B cell (primary cell): ENCODE data around the gene KHDC4. TPM values are rescaled to one million over a fixed set of nuclear protein-coding genes. Genes with fewer than 3 reads are reported as not detected.

Experiments used
- ATAC-seq: fragments of 200-7000 bp; cut with Tn5 transposase; one replicate; pipeline ENCODE4 v1.10.0; 2021; ENCODE audit warnings: low read depth, mild to moderate bottlenecking, moderate number of reproducible peaks, moderate library complexity
- CTCF ChIA-PET: fragments of 350-600 bp; sonication (Branson Sonifier 250); formaldehyde crosslinking; loops from one replicate; lab custom pipeline; 2021; ENCODE audit warnings: antibody characterized with exemption, inconsistent platforms; lab: Charles Lee
- POLR2A ChIA-PET: fragments of 350-600 bp; sonication (Branson Sonifier 250); formaldehyde crosslinking; loops from one replicate; lab custom pipeline; 2021; ENCODE audit warnings: antibody characterized with exemption; lab: Charles Lee
- DNase-seq: peaks from one replicate; pipeline ENCODE4 v3.0.0; 2013
- H2AFZ ChIP-seq: 2 replicates; pipeline ENCODE4 v1.6.1; 2012; ENCODE audit warnings: mild to moderate bottlenecking, low read depth, low read length; ENCODE audit not compliant: insufficient read depth, poor library complexity, severe bottlenecking
- H3K27ac ChIP-seq, 2 donors: 1 replicate in 1 of 2; 2 replicates in 1 of 2; pipeline ENCODE4 v1.5.1; 2012 to 2013; ENCODE audit warnings: low read length in 2 of 2, mild to moderate bottlenecking in 2 of 2, moderate library complexity in 1 of 2
- H3K27me3 ChIP-seq, 4 experiments: fragments of 200-600 bp in 1 of 4; sonication (generic) in 1 of 4; replicated peaks in 1 of 4; 1 replicate in 2 of 4; 2 replicates in 2 of 4; pipeline versions ENCODE4 v1.6.1 to v1.7.0; 2013 to 2016; ENCODE audit warnings: low read length in 3 of 4, mild to moderate bottlenecking in 2 of 4, mixed read lengths in 1 of 4, moderate library complexity in 1 of 4; ENCODE audit not compliant: insufficient read depth in 4 of 4, control insufficient read depth in 3 of 4; ENCODE audit errors: control extremely low read depth in 1 of 4
- H3K36me3 ChIP-seq, 2 experiments: replicated peaks in 1 of 2; 1 replicate in 1 of 2; 2 replicates in 1 of 2; pipeline versions ENCODE4 v1.6.1 to v1.7.1; 2013; ENCODE audit warnings: low read length in 1 of 2; ENCODE audit not compliant: insufficient read depth in 2 of 2, control insufficient read depth in 1 of 2; ENCODE audit errors: control extremely low read depth in 1 of 2, extremely low read depth in 1 of 2
- H3K4me1 ChIP-seq, 2 donors: fragments of 200-600 bp in 1 of 2; sonication (generic) in 1 of 2; 1 replicate in 1 of 2; 2 replicates in 1 of 2; pipeline versions ENCODE4 v1.5.1 to v1.6.1; 2013 to 2017; ENCODE audit warnings: low read length in 2 of 2; ENCODE audit not compliant: control insufficient read depth in 2 of 2, insufficient read depth in 2 of 2
- H3K4me2 ChIP-seq: replicated peaks from 2 replicates; pipeline ENCODE3; 2012; ENCODE audit warnings: mild to moderate bottlenecking, low read depth, low read length; ENCODE audit not compliant: poor library complexity, severe bottlenecking
- H3K4me3 ChIP-seq, 5 experiments: fragments of 200-600 bp in 1 of 5; sonication (generic) in 1 of 5; 1 replicate in 3 of 5; 2 replicates in 2 of 5; pipeline versions ENCODE4 v1.5.1 to v1.7.0; 2011 to 2016; ENCODE audit warnings: low read length in 4 of 5, mild to moderate bottlenecking in 4 of 5, low read depth in 2 of 5, control low read depth in 1 of 5, moderate library complexity in 1 of 5; ENCODE audit not compliant: insufficient read depth in 1 of 5; ENCODE audit errors: control extremely low read depth in 1 of 5, extremely low read depth in 1 of 5
- H3K79me2 ChIP-seq: fragments of 200-600 bp; sonication (generic); one replicate; pipeline ENCODE4 v1.6.0; 2016; ENCODE audit warnings: low read length; ENCODE audit not compliant: control insufficient read depth, insufficient read depth
- H3K9ac ChIP-seq: fragments of 200-600 bp; sonication (generic); 2 replicates; pipeline ENCODE4 v1.6.1; 2017; ENCODE audit warnings: mild to moderate bottlenecking, low read length, moderate library complexity
- H3K9me3 ChIP-seq, 3 donors: one replicate each; pipeline versions ENCODE4 v1.6.1 to v1.7.1; 2013; ENCODE audit warnings: low read length in 2 of 3; ENCODE audit not compliant: control insufficient read depth in 2 of 3, insufficient read depth in 1 of 3; ENCODE audit errors: control extremely low read depth in 1 of 3
- H4K20me1 ChIP-seq: 2 replicates; pipeline ENCODE4 v1.6.0; 2012; ENCODE audit warnings: mild to moderate bottlenecking, low read length; ENCODE audit not compliant: insufficient read depth, control insufficient read depth, poor library complexity, severe bottlenecking
- H3K27ac Mint-ChIP-seq: one replicate; pipeline ENCODE4 v1.8.0; 2021; ENCODE audit warnings: mixed read lengths
- H3K27me3 Mint-ChIP-seq: one replicate; pipeline ENCODE4 v1.8.0; 2021; ENCODE audit warnings: mixed read lengths
- H3K4me1 Mint-ChIP-seq: one replicate; pipeline ENCODE4 v1.8.0; 2021; ENCODE audit warnings: mixed read lengths
- H3K4me3 Mint-ChIP-seq: one replicate; pipeline ENCODE4 v1.8.0; 2021; ENCODE audit warnings: mixed read lengths
- H3K9me3 Mint-ChIP-seq: one replicate; pipeline ENCODE4 v1.8.0; 2022; ENCODE audit warnings: mixed read lengths; ENCODE audit not compliant: insufficient read depth
- CTCF ChIP-seq: fragments of 200-600 bp; IDR thresholded peaks from one replicate; pipeline ENCODE4 v1.8.0; 2022; ENCODE audit warnings: antibody characterized with exemption, mild to moderate bottlenecking
- EZH2 ChIP-seq: IDR thresholded peaks from 2 replicates; pipeline ENCODE4 v1.6.1; 2012; ENCODE audit warnings: borderline replicate concordance, low read depth, mild to moderate bottlenecking, moderate library complexity, low read length; ENCODE audit not compliant: insufficient read depth, poor library complexity, severe bottlenecking
- WGBS: methylation state at CpG from one replicate; pipeline ENCODE4 v1.1.5; 2013; ENCODE audit warnings: missing lambda C conversion rate; ENCODE audit not compliant: insufficient coverage; 5-methylcytosine and 5-hydroxymethylcytosine counted together
- intact Hi-C: fragments of 100-400 bp; cut with micrococcal nuclease; formaldehyde crosslinking; loops from one replicate; pipeline ENCODE4 v1.10.0; 2022
- polyA plus RNA-seq: library from polyadenylated mRNA; depleted of rRNA; stranded (reverse); fragments of >200 nt; gene quantifications from 2 replicates; pipeline ENCODE4 v1.2.3, GENCODE V29; 2012
- total RNA-seq, 2 donors: library from RNA; stranded (reverse); fragments of 120-200 nt in 1 of 2; gene quantifications; 1 replicate in 1 of 2; 2 replicates in 1 of 2; pipeline versions ENCODE4 v1.2.3 to v1.2.4, GENCODE V29; 2013 to 2022

The KHDC4 gene
- total and polyA plus RNA-seq, 2 donors (not counting 1 experiment from before 2014, with no cell fraction given): 51.3 to 122 TPM

- peaks cover 29 to 59% of the 10 kb centered on the region in 2 experiments for H3K36me3 ChIP-seq
- no peak overlapping the region for H2AFZ ChIP-seq
- CTCF ChIA-PET: interaction anchor here (1.0 kb wide), 1 partner anchor 19 kb away, joined by 3 read pairs; no protein-coding TSS in a partner anchor
Observed at GRCh38 chr1:155913969-155914757, 20.1 kb downstream of the KHDC4 start.

More at GRCh38 chr1:155913969-155914757, 20.1 kb downstream of the KHDC4 start:
- Mint-ChIP-seq H3K4me1 (peaks cover 23% of the 10 kb centered on the region), H3K9me3 (no peaks in the 10 kb centered on the region), H3K4me3 (no peak overlapping the region), H3K27me3 (no peaks in the 10 kb centered on the region), H3K27ac (no peak overlapping the region)
- Histone ChIP-seq H3K4me3 (no peak overlapping the region), H3K4me1 (peaks cover 14 to 16% of the 10 kb centered on the region in 2 donors), H3K4me2 (no peak overlapping the region), H3K79me2 (peaks cover 22% of the 10 kb centered on the region), H3K9ac (no peak overlapping the region), H3K27me3 (no peaks in the 10 kb centered on the region), H3K27ac (no peak overlapping the region), H3K9me3 (no peaks in the 10 kb centered on the region), H4K20me1 (no peaks in the 10 kb centered on the region)
- POLR2A ChIA-PET: interaction anchor here (0.7 kb wide), 1 partner anchor 65 kb away, joined by 3 read pairs; no protein-coding TSS in a partner anchor
- no CpG with 5 or more reads among the region's 6 CpGs for WGBS
- intact Hi-C loops: no loop called here
- no peak for ATAC-seq
- TF ChIP-seq CTCF (no peak), EZH2 (no peak)
- DNase-seq: no peak
